ENCODE measurements around the gene STARD8. TPM values are rescaled to one million over a fixed set of nuclear protein-coding genes. Genes with fewer than 3 reads are reported as not detected.

The STARD8 gene
- total RNA-seq, 1 donor from 2014 or later: 0.11 TPM

DNA sequence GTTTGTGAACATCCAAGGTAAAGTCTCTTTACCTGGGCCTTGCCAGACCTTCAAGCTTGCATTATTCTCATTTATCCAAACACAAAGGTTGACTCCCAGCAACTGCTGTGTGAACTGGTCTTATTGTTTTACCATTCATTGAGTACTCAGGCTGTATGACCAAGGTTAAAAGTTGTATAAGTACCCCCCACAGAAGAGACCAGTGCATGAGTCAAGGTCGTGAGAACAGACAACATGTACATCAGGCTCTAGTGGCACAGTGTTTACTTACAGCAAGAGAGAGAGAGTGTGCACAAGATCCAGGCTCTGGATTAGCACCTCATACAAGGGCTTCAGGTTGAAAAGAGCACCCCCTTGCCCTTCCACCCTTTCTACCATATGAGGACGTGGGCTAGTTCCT is 103.9 kb downstream of the STARD8 start:
- ATAC-seq (ENCODE audit: low read depth): no peak
- H3K27me3 Mint-ChIP-seq: peaks cover 3% of the 10 kb centered on the region
- no peak for TF ChIP-seq CTCF (IDR thresholded peaks at IDR 0.05)
- ChIA-PET CTCF (interaction anchor here (0.6 kb wide), 1 partner anchor 40 kb away, joined by 4 read pairs; no protein-coding TSS in a partner anchor), POLR2A (no interaction called here)
- no peak overlapping the region for H3K4me3 Mint-ChIP-seq
- no peaks in the 10 kb centered on the region for H3K36me3 Mint-ChIP-seq (ENCODE audit: low read depth)
- H3K27ac Mint-ChIP-seq: no peak overlapping the region
- no peaks in the 10 kb centered on the region for H3K4me1 Mint-ChIP-seq
- no peaks in the 10 kb centered on the region for H3K9me3 Mint-ChIP-seq
- intact Hi-C loops (cut with micrococcal nuclease): no loop called here
- DNase-seq: no peak

DNA sequence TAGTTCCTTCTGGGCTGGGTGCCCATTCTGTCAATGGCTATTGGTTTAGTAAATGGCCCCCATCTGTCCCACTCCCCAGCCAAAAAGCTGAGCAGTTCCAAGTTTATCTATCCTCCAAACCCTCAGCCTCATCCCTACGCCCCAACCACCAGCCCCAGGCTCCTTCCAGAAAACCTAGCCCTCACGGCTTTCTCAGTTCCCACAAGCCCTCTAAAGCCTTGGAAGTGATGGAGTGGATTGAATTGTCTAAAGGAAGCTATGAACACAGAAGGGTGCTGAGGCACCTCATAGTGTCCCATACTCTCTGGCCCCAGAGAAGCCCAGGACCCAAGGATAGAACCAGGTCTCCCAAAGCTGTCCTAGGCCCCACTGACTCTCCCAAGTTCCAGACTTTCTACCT is 105.8 kb downstream of the STARD8 start:
- ChIA-PET CTCF (no interaction called here), POLR2A (no interaction called here)
- DNase-seq (no peak), ATAC-seq (ENCODE audit: low read depth) (no peak)
- H3K36me3 Mint-ChIP-seq (ENCODE audit: low read depth): no peaks in the 10 kb centered on the region
- peaks cover 3% of the 10 kb centered on the region for H3K27me3 Mint-ChIP-seq
- no peak for TF ChIP-seq CTCF (IDR thresholded peaks at IDR 0.05)
- no peak overlapping the region for H3K4me3 Mint-ChIP-seq
- H3K27ac Mint-ChIP-seq: no peak overlapping the region
- no peaks in the 10 kb centered on the region for H3K4me1 Mint-ChIP-seq
- H3K9me3 Mint-ChIP-seq: no peaks in the 10 kb centered on the region
- intact Hi-C loops (cut with micrococcal nuclease): no loop called here

- H3K27ac Mint-ChIP-seq: no peak overlapping the region
- intact Hi-C loops (cut with micrococcal nuclease): no loop called here
- no peaks in the 10 kb centered on the region for H3K4me1 Mint-ChIP-seq
- ChIA-PET POLR2A (no interaction called here), CTCF (no interaction called here)
- peaks cover 3% of the 10 kb centered on the region for H3K27me3 Mint-ChIP-seq
- DNase-seq: no peak
- TF ChIP-seq CTCF (IDR thresholded peaks at IDR 0.05): no peak
- H3K9me3 Mint-ChIP-seq: no peaks in the 10 kb centered on the region
- H3K4me3 Mint-ChIP-seq: no peak overlapping the region
- H3K36me3 Mint-ChIP-seq (ENCODE audit: low read depth): no peaks in the 10 kb centered on the region
- ATAC-seq (ENCODE audit: low read depth): no peak
Observed at GRCh38 chrX:68754406-68754805, 106.9 kb downstream of the STARD8 start.

DNA sequence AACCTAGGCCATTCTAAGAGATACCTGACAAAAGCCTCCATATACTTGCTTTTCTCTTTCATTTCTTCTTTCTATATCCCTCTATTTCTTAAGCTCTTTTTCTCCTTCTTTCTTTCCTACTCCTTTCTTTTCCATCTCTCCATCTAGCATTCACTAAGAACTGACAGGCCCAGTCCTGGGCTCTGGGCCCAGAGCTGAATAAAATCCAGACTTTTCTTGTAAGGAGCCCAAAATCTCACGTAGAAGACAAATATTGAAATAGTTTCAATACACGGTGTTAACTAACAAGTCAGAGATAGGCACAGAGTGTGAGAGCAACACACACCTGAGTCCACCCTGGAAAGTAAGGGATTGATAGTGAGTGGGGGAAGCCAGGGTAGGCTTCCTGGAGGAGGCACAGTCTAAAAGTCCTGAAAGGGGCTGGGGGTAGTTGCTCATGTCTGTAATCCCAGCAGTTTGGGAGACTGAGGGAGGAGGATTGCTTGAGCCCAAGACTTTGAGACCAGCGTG is 108.2 kb downstream of the STARD8 start:
- H3K4me3 Mint-ChIP-seq: no peak overlapping the region
- intact Hi-C loops (cut with micrococcal nuclease): no loop called here
- no peak for TF ChIP-seq CTCF (IDR thresholded peaks at IDR 0.05)
- DNase-seq: no peak
- no peaks in the 10 kb centered on the region for H3K4me1 Mint-ChIP-seq
- H3K27ac Mint-ChIP-seq: no peak overlapping the region
- H3K9me3 Mint-ChIP-seq: no peaks in the 10 kb centered on the region
- CTCF ChIA-PET: no interaction called here
- no peak for ATAC-seq (ENCODE audit: low read depth)
- no peaks in the 10 kb centered on the region for H3K36me3 Mint-ChIP-seq (ENCODE audit: low read depth)
- H3K27me3 Mint-ChIP-seq: peaks cover 3% of the 10 kb centered on the region
- POLR2A ChIA-PET: no interaction called here

- intact Hi-C loops (cut with micrococcal nuclease): no loop called here
- ATAC-seq (ENCODE audit: low read depth): no peak
Observed at GRCh38 chrX:68757331-68757730, 109.9 kb downstream of the STARD8 start.

More at GRCh38 chrX:68757331-68757730, 109.9 kb downstream of the STARD8 start:
- H3K4me1 Mint-ChIP-seq: no peaks in the 10 kb centered on the region
- H3K4me3 Mint-ChIP-seq: no peak overlapping the region
- TF ChIP-seq CTCF (IDR thresholded peaks at IDR 0.05): no peak
- CTCF ChIA-PET: no interaction called here
- H3K36me3 Mint-ChIP-seq (ENCODE audit: low read depth): no peaks in the 10 kb centered on the region
- H3K27ac Mint-ChIP-seq: no peak overlapping the region
- no peaks in the 10 kb centered on the region for H3K9me3 Mint-ChIP-seq
- POLR2A ChIA-PET: no interaction called here
- no peak for DNase-seq
- H3K27me3 Mint-ChIP-seq: peaks cover 3% of the 10 kb centered on the region

Data from activated B cell treated with CpG ODN at 0.5 μM for 24 hours (primary cell).